ENCODE data around the gene STH. TPM values are rescaled to one million over a fixed set of nuclear protein-coding genes. Genes with fewer than 3 reads are reported as not detected.

STH gene
- total and polyA plus RNA-seq, 2 experiments from 2014 or later = 0.55 TPM; not detected in 1

GRCh38 chr17:46027048-46027975 lies 28.3 kb downstream of the STH start:
- Histone ChIP-seq H3K9me2 (ENCODE audit: insufficient read depth) (no peaks in the 10 kb centered on the region), H3K27ac (ENCODE audit: low read depth) (peak overlapping the region; percentile 77), H3K27me3 (ENCODE audit: insufficient read depth) (no peaks in the 10 kb centered on the region), H4K20me1 (replicated peaks; ENCODE audit: insufficient read depth) (peaks cover 5% of the 10 kb centered on the region), H3K79me2 (replicated peaks; ENCODE audit: insufficient read depth) (no peaks in the 10 kb centered on the region), H3K4me1 (ENCODE audit: insufficient read depth) (peaks cover 41% of the 10 kb centered on the region), H2AFZ (no peak overlapping the region), H3K4me3 (no peak overlapping the region), H3K4me2 (peak overlapping the region; percentile 51; the same call in 1 of the 2 replicates), H3K36me3 (ENCODE audit: insufficient read depth) (0 out of 2 replicates have a peak, but pooled peaks cover 1% of the 10 kb centered on the region), H3F3A (replicated peaks; ENCODE audit: low read depth) (peaks cover 8% of the 10 kb centered on the region; the same call in 1 of the 2 replicates)
- peaks cover 51% of the 10 kb centered on the region for H3K4me1 Mint-ChIP-seq
- H3K27ac Mint-ChIP-seq = peak overlapping the region; percentile 87
- TF ChIP-seq ZNF114 (CRISPR knock-in tag; IDR thresholded peaks at IDR 0.05) (no peak), EZH2 (IDR thresholded peaks at IDR 0.05; ENCODE audit: low read depth, unreplicated experiment) (no peak), NANOG (IDR thresholded peaks at IDR 0.05; ENCODE audit: borderline replicate concordance) (no peak), ETS1 (IDR thresholded peaks at IDR 0.05) (no peak), JUNB (IDR thresholded peaks at IDR 0.05; ENCODE audit: unreplicated experiment) (no peak), REST (IDR thresholded peaks at IDR 0.05; ENCODE audit: unreplicated experiment) (no peak)
- ATAC-seq = peak; percentile 14
- no peaks in the 10 kb centered on the region for H3K9me3 Mint-ChIP-seq
- DNase-seq (ENCODE audit: low spot score) = no peak
- H3K4me3 Mint-ChIP-seq = no peak overlapping the region; the same call in 2 of the 3 replicates
- H3K27me3 Mint-ChIP-seq (ENCODE audit: insufficient read depth, low read depth, poor library complexity) = peaks cover 28% of the 10 kb centered on the region
- peaks cover 39% of the 10 kb centered on the region for H3K36me3 Mint-ChIP-seq (ENCODE audit: low read depth)

GRCh38 chr17:46027976-46028325 lies 28.9 kb downstream of the STH start:
- H3F3A ChIP-seq (replicated peaks; ENCODE audit: low read depth) = peaks cover 8% of the 10 kb centered on the region; the same call in 1 of the 2 replicates
- DNase-seq (ENCODE audit: low spot score) = no peak
- H3K4me3 ChIP-seq = no peak overlapping the region
- H3K27ac Mint-ChIP-seq = peak overlapping the region; percentile 38; the same call in 1 of the 2 replicates
- ATAC-seq = no peak
- no peaks in the 10 kb centered on the region for H3K9me3 Mint-ChIP-seq
- H3K4me3 Mint-ChIP-seq = no peak overlapping the region; the same call in 2 of the 3 replicates
- H3K79me2 ChIP-seq (replicated peaks; ENCODE audit: insufficient read depth) = no peaks in the 10 kb centered on the region
- H3K9me2 ChIP-seq (ENCODE audit: insufficient read depth) = no peaks in the 10 kb centered on the region
- peak overlapping the region; percentile 77 for H3K27ac ChIP-seq (ENCODE audit: low read depth)
- H3K4me1 ChIP-seq (ENCODE audit: insufficient read depth) = peaks cover 41% of the 10 kb centered on the region
- 0 out of 2 replicates have a peak overlapping the region, but pooled peaks have one; percentile 51 for H3K4me2 ChIP-seq
- H2AFZ ChIP-seq = no peak overlapping the region
- H3K27me3 ChIP-seq (ENCODE audit: insufficient read depth) = no peaks in the 10 kb centered on the region
- H3K4me1 Mint-ChIP-seq = peaks cover 51% of the 10 kb centered on the region
- peaks cover 45% of the 10 kb centered on the region for H3K36me3 Mint-ChIP-seq (ENCODE audit: low read depth)
- peaks cover 8% of the 10 kb centered on the region; the same call in 1 of the 2 replicates for H3K36me3 ChIP-seq (ENCODE audit: insufficient read depth)
- peaks cover 6% of the 10 kb centered on the region for H4K20me1 ChIP-seq (replicated peaks; ENCODE audit: insufficient read depth)
- H3K27me3 Mint-ChIP-seq (ENCODE audit: insufficient read depth, low read depth, poor library complexity) = peaks cover 29% of the 10 kb centered on the region
- TF ChIP-seq ETS1 (IDR thresholded peaks at IDR 0.05) = no peak
- TF ChIP-seq CTCF (conservative IDR thresholded peaks at IDR 0.05; ENCODE audit: low read depth in 2 of 2) = no peak
- no peak for TF ChIP-seq ZNF114 (CRISPR knock-in tag; IDR thresholded peaks at IDR 0.05)
- no peak for TF ChIP-seq POLR2AphosphoS5 (IDR thresholded peaks at IDR 0.05; ENCODE audit: low read depth)
- no peak for TF ChIP-seq NANOG (IDR thresholded peaks at IDR 0.05; ENCODE audit: borderline replicate concordance)

Data from GM23338 (cell line).